ENCODE data around the gene CDC40. TPM values are rescaled to one million over a fixed set of nuclear protein-coding genes. Genes with fewer than 3 reads are reported as not detected.

Gene CDC40
- 10 to 100 TPM; 29.0 to 39.9 (median 35.3) TPM for polyA plus RNA-seq (ENCODE audit: insufficient read length in 3 of 3)
- long read RNA-seq, donor 1, partial matches to known transcripts: 0 of 2 reads
- long read RNA-seq, donor 1, other reads (novel, unspliced or antisense): 0 of 2 reads
- long read RNA-seq, donor 2, partial matches to known transcripts: 0 of 1 reads
- long read RNA-seq, donor 2, other reads (novel, unspliced or antisense): 0 of 1 reads
- long read RNA-seq, donor 3, partial matches to known transcripts: 0 of 3 reads
- long read RNA-seq, donor 3, other reads (novel, unspliced or antisense): 0 of 3 reads
- long read RNA-seq, donor 4, partial matches to known transcripts: 5 of 7 reads
- long read RNA-seq, donor 4, other reads (novel, unspliced or antisense): 0 of 7 reads
- long read RNA-seq, donor 5: 0 reads
- long read RNA-seq, donor 6, partial matches to known transcripts: 0 of 1 reads
- long read RNA-seq, donor 6, other reads (novel, unspliced or antisense): 0 of 1 reads
- long read RNA-seq, donor 7, partial matches to known transcripts: 23 of 31 reads
- long read RNA-seq, donor 7, other reads (novel, unspliced or antisense): 7 of 31 reads
- long read RNA-seq, donor 8: 0 reads
- long read RNA-seq, donor 9, partial matches to known transcripts: 0 of 10 reads
- long read RNA-seq, donor 9, other reads (novel, unspliced or antisense): 6 of 10 reads
- long read RNA-seq, donor 10, partial matches to known transcripts: 5 of 6 reads
- long read RNA-seq, donor 10, other reads (novel, unspliced or antisense): 0 of 6 reads
- long read RNA-seq, donor 11, transcript CDC40-201 (15 exons, 3,848 nt): major isoform, 5 of 5 reads
- long read RNA-seq, donor 11, partial matches to known transcripts: 0 of 5 reads
- long read RNA-seq, donor 11, other reads (novel, unspliced or antisense): 0 of 5 reads
- long read RNA-seq, donor 12: 0 reads
- long read RNA-seq, donor 13: 0 reads
- long read RNA-seq, donor 14, partial matches to known transcripts: 10 of 12 reads
- long read RNA-seq, donor 14, other reads (novel, unspliced or antisense): 0 of 12 reads
- long read RNA-seq, donor 15: 0 reads
- long read RNA-seq, donor 16, transcript CDC40-201 (15 exons, 3,848 nt): major isoform, 9 of 41 reads
- long read RNA-seq, donor 16, partial matches to known transcripts: 32 of 41 reads
- long read RNA-seq, donor 16, other reads (novel, unspliced or antisense): 0 of 41 reads

- peak in 4 of 11 donors; percentile 6 to 79 (median 28) for DNase-seq (ENCODE audit: extremely low read depth in 1 of 11, low read depth in 9 of 11, low spot score in 4 of 11)
These were observed at the start of gene CDC40 for GRCh38 chr6:110180228-110181008. Gene CDC40, plus strand, starts transcription at chr6:110180427. Its CDS starts 18 bp downstream, at chr6:110180445.

- DNase-seq (ENCODE audit: extremely low read depth in 1 of 11, low read depth in 9 of 11, low spot score in 4 of 11): no peak
These were observed 42.0 kb upstream of the CDC40 start for GRCh38 chr6:110137924-110138887.

GRCh38 chr6:110139052-110139451, 41.2 kb upstream of the CDC40 start:
- no peak for DNase-seq (ENCODE audit: extremely low read depth in 1 of 11, low read depth in 9 of 11, low spot score in 4 of 11)

GRCh38 chr6:110140650-110141049, 39.6 kb upstream of the CDC40 start:
- DNase-seq (ENCODE audit: extremely low read depth in 1 of 11, low read depth in 9 of 11, low spot score in 4 of 11): no peak

- DNase-seq (ENCODE audit: extremely low read depth in 1 of 11, low read depth in 9 of 11, low spot score in 4 of 11): no peak
These were observed 32.4 kb upstream of the CDC40 start for GRCh38 chr6:110147870-110148269.

- DNase-seq (ENCODE audit: extremely low read depth in 1 of 11, low read depth in 9 of 11, low spot score in 4 of 11): no peak
These were observed 21.7 kb upstream of the CDC40 start for GRCh38 chr6:110158479-110158878.

GRCh38 chr6:110170081-110170480, 10.1 kb upstream of the CDC40 start:
- no peak for DNase-seq (ENCODE audit: extremely low read depth in 1 of 11, low read depth in 9 of 11, low spot score in 4 of 11)

GRCh38 chr6:110173506-110174132, 6.6 kb upstream of the CDC40 start:
- DNase-seq (ENCODE audit: extremely low read depth in 1 of 11, low read depth in 9 of 11, low spot score in 4 of 11): no peak

GRCh38 chr6:110178626-110179405, 1.4 kb upstream of the CDC40 start:
- DNase-seq (ENCODE audit: extremely low read depth in 1 of 11, low read depth in 9 of 11, low spot score in 4 of 11): peak; percentile 47 to 71 (median 55)

GRCh38 chr6:110179406-110180227, 610 bp upstream of the CDC40 start, which contains the start of gene WASF1:
Gene WASF1, minus strand, starts transcription at chr6:110179670. Its CDS starts 52,069 bp downstream, at chr6:110127601.
- DNase-seq (ENCODE audit: extremely low read depth in 1 of 11, low read depth in 9 of 11, low spot score in 4 of 11): peak; percentile 96 to 98 (median 97)

GRCh38 chr6:110181131-110182030, 1.2 kb downstream of the CDC40 start:
- DNase-seq (ENCODE audit: extremely low read depth in 1 of 11, low read depth in 9 of 11, low spot score in 4 of 11): peak in 1 of 11 donors; percentile 7

- DNase-seq (ENCODE audit: extremely low read depth in 1 of 11, low read depth in 9 of 11, low spot score in 4 of 11): no peak
These were observed 3.2 kb downstream of the CDC40 start for GRCh38 chr6:110183292-110183885.

- no peak for DNase-seq (ENCODE audit: extremely low read depth in 1 of 11, low read depth in 9 of 11, low spot score in 4 of 11)
These were observed 5.7 kb downstream of the CDC40 start for GRCh38 chr6:110185879-110186278.

- no peak for DNase-seq (ENCODE audit: extremely low read depth in 1 of 11, low read depth in 9 of 11, low spot score in 4 of 11)
These were observed 8.6 kb downstream of the CDC40 start for GRCh38 chr6:110188791-110189190.
